PC-9 (cell line): ENCODE data around the gene PPIE. TPM values are rescaled to one million over a fixed set of nuclear protein-coding genes. Genes with fewer than 3 reads are reported as not detected.

Experiments used
- BruUV-seq: library from RNA; stranded (reverse); fragments of 400-500 nt; replicated peaks from 2 replicates; lab custom pipeline; 2021; lab: Mats Ljungman, UMichigan
- CTCF ChIA-PET: fragments of 300-600 bp; sonication (Branson Sonifier 250); formaldehyde crosslinking; loops from one replicate; lab custom pipeline; 2022; ENCODE audit warnings: antibody characterized with exemption; lab: Charles Lee
- POLR2A ChIA-PET: fragments of 300-600 bp; sonication (Branson Sonifier 250); formaldehyde crosslinking; loops from one replicate; lab custom pipeline; 2022; ENCODE audit warnings: antibody characterized with exemption; ENCODE audit not compliant: unreplicated experiment; lab: Charles Lee
- DNase-seq, 2 experiments: peaks; one replicate each; pipeline versions ENCODE4 v3.0.0 to v3.0.0-alpha.2; 2015 to 2022; ENCODE audit warnings: mixed read lengths in 1 of 2
- H2AFZ ChIP-seq: fragments of 200-600 bp; sonication (generic); 2 replicates; pipeline ENCODE4 v1.8.1; 2017; ENCODE audit warnings: antibody characterized with exemption
- H3F3A ChIP-seq: fragments of 200-600 bp; sonication (generic); 2 replicates; pipeline ENCODE4 v1.8.1; 2017; ENCODE audit warnings: antibody characterized with exemption, mild to moderate bottlenecking, low read depth; ENCODE audit not compliant: insufficient read depth
- H3K27ac ChIP-seq: fragments of 200-600 bp; sonication (generic); 2 replicates; pipeline ENCODE4 v1.6.1; 2016; ENCODE audit warnings: mixed run types
- H3K27me3 ChIP-seq: fragments of 200-600 bp; sonication (generic); 2 replicates; pipeline ENCODE4 v1.6.1; 2016; ENCODE audit warnings: low read depth, mixed run types; ENCODE audit not compliant: insufficient read depth
- H3K36me3 ChIP-seq: fragments of 200-600 bp; sonication (generic); 2 replicates; pipeline ENCODE4 v1.6.1; 2016; ENCODE audit warnings: low read depth, mixed run types
- H3K4me1 ChIP-seq: fragments of 200-600 bp; sonication (generic); replicated peaks from 2 replicates; pipeline ENCODE4 v1.6.1; 2016; ENCODE audit warnings: mixed run types; ENCODE audit not compliant: insufficient read depth
- H3K4me2 ChIP-seq: fragments of 200-600 bp; sonication (generic); 2 replicates; pipeline ENCODE4 v1.6.1; 2017; ENCODE audit warnings: mixed run types
- H3K4me3 ChIP-seq: fragments of 200-600 bp; sonication (generic); 2 replicates; pipeline ENCODE4 v1.6.1; 2016; ENCODE audit warnings: mixed run types
- H3K79me2 ChIP-seq: fragments of 200-600 bp; sonication (generic); 2 replicates; pipeline ENCODE4 v1.6.1; 2017; ENCODE audit warnings: low read depth, mixed run types
- H3K9me2 ChIP-seq: fragments of 200-600 bp; sonication (generic); 2 replicates; pipeline ENCODE4 v1.8.1; 2017; ENCODE audit warnings: mild to moderate bottlenecking; ENCODE audit not compliant: insufficient read depth
- H3K9me3 ChIP-seq: fragments of 200-600 bp; sonication (generic); 2 replicates; pipeline ENCODE4 v1.8.1; 2016; ENCODE audit warnings: low read depth; ENCODE audit not compliant: insufficient read depth
- H4K20me1 ChIP-seq: fragments of 200-600 bp; sonication (generic); 2 replicates; pipeline ENCODE4 v1.8.1; 2017; ENCODE audit not compliant: insufficient read depth
- CTCF ChIP-seq: fragments of 200-600 bp; sonication (generic); conservative IDR thresholded peaks from 2 replicates; pipeline ENCODE4 v1.6.1; 2017; ENCODE audit warnings: mixed run types, antibody characterized with exemption, mild to moderate bottlenecking, moderate library complexity
- EZH2 ChIP-seq: fragments of 200-600 bp; sonication (generic); IDR thresholded peaks from 2 replicates; pipeline ENCODE4 v1.8.0; 2017; ENCODE audit warnings: antibody characterized with exemption, low read depth
- intact Hi-C: fragments of 100-400 bp; cut with micrococcal nuclease; formaldehyde crosslinking; loops from one replicate; pipeline ENCODE4 v1.10.0; 2022; ENCODE audit not compliant: unreplicated experiment
- total RNA-seq: library from RNA; stranded (reverse); gene quantifications from 2 replicates; pipeline ENCODE4 v1.2.3, GENCODE V29; 2021

The PPIE gene
- total RNA-seq, 1 experiment from 2014 or later = 81.1 TPM

- Histone ChIP-seq H3K36me3 (no peaks in the 10 kb centered on the region), H2AFZ (no peak overlapping the region), H3K4me3 (no peak overlapping the region), H3K4me2 (no peak overlapping the region), H3K9me2 (no peaks in the 10 kb centered on the region), H3K27me3 (no peaks in the 10 kb centered on the region), H3K79me2 (no peaks in the 10 kb centered on the region), H3F3A (no peaks in the 10 kb centered on the region), H3K4me1 (no peaks in the 10 kb centered on the region), H3K9me3 (no peaks in the 10 kb centered on the region), H3K27ac (no peak overlapping the region), H4K20me1 (no peaks in the 10 kb centered on the region)
- CTCF ChIA-PET = no interaction called here
- POLR2A ChIA-PET = no interaction called here
- no peak for DNase-seq
- BruUV-seq = no TSS peak
- TF ChIP-seq EZH2 (no peak), CTCF (no peak)
- intact Hi-C loops = no loop called here
Observed at GRCh38 chr1:39758556-39759435, 20.1 kb downstream of the PPIE start.

- Histone ChIP-seq H3K27ac (no peak overlapping the region), H3K79me2 (no peaks in the 10 kb centered on the region), H3K4me2 (no peak overlapping the region), H3F3A (no peaks in the 10 kb centered on the region), H3K27me3 (no peaks in the 10 kb centered on the region), H4K20me1 (no peaks in the 10 kb centered on the region), H3K9me3 (no peaks in the 10 kb centered on the region), H3K9me2 (no peaks in the 10 kb centered on the region), H3K4me3 (no peak overlapping the region), H3K4me1 (no peaks in the 10 kb centered on the region), H3K36me3 (no peaks in the 10 kb centered on the region), H2AFZ (no peak overlapping the region)
- TF ChIP-seq EZH2 (no peak), CTCF (no peak)
- no peak for DNase-seq
- CTCF ChIA-PET = no interaction called here
- BruUV-seq = no TSS peak
- POLR2A ChIA-PET = no interaction called here
- intact Hi-C loops = no loop called here
Observed at GRCh38 chr1:39759436-39759726, 20.7 kb downstream of the PPIE start.

- no TSS peak for BruUV-seq
Observed at GRCh38 chr1:39760074-39761008, 21.7 kb downstream of the PPIE start.

More at GRCh38 chr1:39760074-39761008, 21.7 kb downstream of the PPIE start:
- Histone ChIP-seq H3K36me3 (no peaks in the 10 kb centered on the region), H3K4me2 (no peak overlapping the region), H3K27me3 (no peaks in the 10 kb centered on the region), H3K27ac (no peak overlapping the region), H4K20me1 (no peaks in the 10 kb centered on the region), H3F3A (no peaks in the 10 kb centered on the region), H3K9me3 (no peaks in the 10 kb centered on the region), H3K79me2 (no peaks in the 10 kb centered on the region), H3K4me3 (no peak overlapping the region), H3K9me2 (no peaks in the 10 kb centered on the region), H3K4me1 (no peaks in the 10 kb centered on the region), H2AFZ (no peak overlapping the region)
- intact Hi-C loops = no loop called here
- POLR2A ChIA-PET = interaction anchor here (0.6 kb wide), 1 partner anchor 1220 kb away, joined by 10 read pairs; no protein-coding TSS in a partner anchor
- no peak for DNase-seq
- no peak for TF ChIP-seq CTCF
- TF ChIP-seq EZH2 = no peak
- CTCF ChIA-PET = no interaction called here
